PC-9 (cell line): ENCODE measurements around the gene PRR7. TPM values are rescaled to one million over a fixed set of nuclear protein-coding genes. Genes with fewer than 3 reads are reported as not detected.

Source experiments
- BruUV-seq: library from RNA; stranded (reverse); fragments of 400-500 nt; replicated peaks from 2 replicates; lab custom pipeline; 2021; lab: Mats Ljungman, UMichigan
- CTCF ChIA-PET: fragments of 300-600 bp; sonication (Branson Sonifier 250); formaldehyde crosslinking; loops from one replicate; lab custom pipeline; 2022; ENCODE audit warnings: antibody characterized with exemption; lab: Charles Lee
- POLR2A ChIA-PET: fragments of 300-600 bp; sonication (Branson Sonifier 250); formaldehyde crosslinking; loops from one replicate; lab custom pipeline; 2022; ENCODE audit warnings: antibody characterized with exemption; ENCODE audit not compliant: unreplicated experiment; lab: Charles Lee
- DNase-seq, 2 experiments: peaks; one replicate each; pipeline versions ENCODE4 v3.0.0 to v3.0.0-alpha.2; 2015 to 2022; ENCODE audit warnings: mixed read lengths in 1 of 2
- H2AFZ ChIP-seq: fragments of 200-600 bp; sonication (generic); 2 replicates; pipeline ENCODE4 v1.8.1; 2017; ENCODE audit warnings: antibody characterized with exemption
- H3F3A ChIP-seq: fragments of 200-600 bp; sonication (generic); 2 replicates; pipeline ENCODE4 v1.8.1; 2017; ENCODE audit warnings: antibody characterized with exemption, mild to moderate bottlenecking, low read depth; ENCODE audit not compliant: insufficient read depth
- H3K27ac ChIP-seq: fragments of 200-600 bp; sonication (generic); 2 replicates; pipeline ENCODE4 v1.6.1; 2016; ENCODE audit warnings: mixed run types
- H3K27me3 ChIP-seq: fragments of 200-600 bp; sonication (generic); 2 replicates; pipeline ENCODE4 v1.6.1; 2016; ENCODE audit warnings: low read depth, mixed run types; ENCODE audit not compliant: insufficient read depth
- H3K36me3 ChIP-seq: fragments of 200-600 bp; sonication (generic); 2 replicates; pipeline ENCODE4 v1.6.1; 2016; ENCODE audit warnings: low read depth, mixed run types
- H3K4me1 ChIP-seq: fragments of 200-600 bp; sonication (generic); replicated peaks from 2 replicates; pipeline ENCODE4 v1.6.1; 2016; ENCODE audit warnings: mixed run types; ENCODE audit not compliant: insufficient read depth
- H3K4me2 ChIP-seq: fragments of 200-600 bp; sonication (generic); 2 replicates; pipeline ENCODE4 v1.6.1; 2017; ENCODE audit warnings: mixed run types
- H3K4me3 ChIP-seq: fragments of 200-600 bp; sonication (generic); 2 replicates; pipeline ENCODE4 v1.6.1; 2016; ENCODE audit warnings: mixed run types
- H3K79me2 ChIP-seq: fragments of 200-600 bp; sonication (generic); 2 replicates; pipeline ENCODE4 v1.6.1; 2017; ENCODE audit warnings: low read depth, mixed run types
- H3K9me2 ChIP-seq: fragments of 200-600 bp; sonication (generic); 2 replicates; pipeline ENCODE4 v1.8.1; 2017; ENCODE audit warnings: mild to moderate bottlenecking; ENCODE audit not compliant: insufficient read depth
- H3K9me3 ChIP-seq: fragments of 200-600 bp; sonication (generic); 2 replicates; pipeline ENCODE4 v1.8.1; 2016; ENCODE audit warnings: low read depth; ENCODE audit not compliant: insufficient read depth
- H4K20me1 ChIP-seq: fragments of 200-600 bp; sonication (generic); 2 replicates; pipeline ENCODE4 v1.8.1; 2017; ENCODE audit not compliant: insufficient read depth
- EZH2 ChIP-seq: fragments of 200-600 bp; sonication (generic); IDR thresholded peaks from 2 replicates; pipeline ENCODE4 v1.8.0; 2017; ENCODE audit warnings: antibody characterized with exemption, low read depth
- intact Hi-C: fragments of 100-400 bp; cut with micrococcal nuclease; formaldehyde crosslinking; loops from one replicate; pipeline ENCODE4 v1.10.0; 2022; ENCODE audit not compliant: unreplicated experiment
- total RNA-seq: library from RNA; stranded (reverse); gene quantifications from 2 replicates; pipeline ENCODE4 v1.2.3, GENCODE V29; 2021
- TF ChIP-seq, protein P1 (sequence below): fragments of 200-600 bp; sonication (generic); conservative IDR thresholded peaks from 2 replicates; pipeline ENCODE4 v1.6.1; 2017; ENCODE audit warnings: mixed run types, antibody characterized with exemption, mild to moderate bottlenecking, moderate library complexity

Gene PRR7
- total RNA-seq, 1 experiment from 2014 or later, result 22.2 TPM

GRCh38 chr5:177489119-177489716, 42.6 kb downstream of the PRR7 start:
- CTCF ChIA-PET, result no interaction called here
- H3K4me2 ChIP-seq, result no peak overlapping the region
- H3K27me3 ChIP-seq, result no peaks in the 10 kb centered on the region
- no peak overlapping the region for H3K27ac ChIP-seq
- H3K9me3 ChIP-seq, result no peaks in the 10 kb centered on the region
- no peak overlapping the region for H2AFZ ChIP-seq
- TF ChIP-seq, protein P1, sequence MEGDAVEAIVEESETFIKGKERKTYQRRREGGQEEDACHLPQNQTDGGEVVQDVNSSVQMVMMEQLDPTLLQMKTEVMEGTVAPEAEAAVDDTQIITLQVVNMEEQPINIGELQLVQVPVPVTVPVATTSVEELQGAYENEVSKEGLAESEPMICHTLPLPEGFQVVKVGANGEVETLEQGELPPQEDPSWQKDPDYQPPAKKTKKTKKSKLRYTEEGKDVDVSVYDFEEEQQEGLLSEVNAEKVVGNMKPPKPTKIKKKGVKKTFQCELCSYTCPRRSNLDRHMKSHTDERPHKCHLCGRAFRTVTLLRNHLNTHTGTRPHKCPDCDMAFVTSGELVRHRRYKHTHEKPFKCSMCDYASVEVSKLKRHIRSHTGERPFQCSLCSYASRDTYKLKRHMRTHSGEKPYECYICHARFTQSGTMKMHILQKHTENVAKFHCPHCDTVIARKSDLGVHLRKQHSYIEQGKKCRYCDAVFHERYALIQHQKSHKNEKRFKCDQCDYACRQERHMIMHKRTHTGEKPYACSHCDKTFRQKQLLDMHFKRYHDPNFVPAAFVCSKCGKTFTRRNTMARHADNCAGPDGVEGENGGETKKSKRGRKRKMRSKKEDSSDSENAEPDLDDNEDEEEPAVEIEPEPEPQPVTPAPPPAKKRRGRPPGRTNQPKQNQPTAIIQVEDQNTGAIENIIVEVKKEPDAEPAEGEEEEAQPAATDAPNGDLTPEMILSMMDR, result no peak
- no peak for TF ChIP-seq EZH2
- intact Hi-C loops, result no loop called here
- H3K79me2 ChIP-seq, result peaks cover 20% of the 10 kb centered on the region
- no TSS peak for BruUV-seq
- H3K9me2 ChIP-seq, result no peaks in the 10 kb centered on the region
- H3K4me1 ChIP-seq, result peaks cover 14% of the 10 kb centered on the region
- H3K36me3 ChIP-seq, result peaks cover 4% of the 10 kb centered on the region; the same call in 1 of the 2 replicates
- no peaks in the 10 kb centered on the region for H4K20me1 ChIP-seq
- POLR2A ChIA-PET, result interaction anchor here (0.6 kb wide), 1 partner anchor 233 kb away, joined by 8 read pairs; no protein-coding TSS in a partner anchor
- no peak for DNase-seq
- H3K4me3 ChIP-seq, result no peak overlapping the region
- peaks cover 24% of the 10 kb centered on the region; the same call in 1 of the 2 replicates for H3F3A ChIP-seq

DNA sequence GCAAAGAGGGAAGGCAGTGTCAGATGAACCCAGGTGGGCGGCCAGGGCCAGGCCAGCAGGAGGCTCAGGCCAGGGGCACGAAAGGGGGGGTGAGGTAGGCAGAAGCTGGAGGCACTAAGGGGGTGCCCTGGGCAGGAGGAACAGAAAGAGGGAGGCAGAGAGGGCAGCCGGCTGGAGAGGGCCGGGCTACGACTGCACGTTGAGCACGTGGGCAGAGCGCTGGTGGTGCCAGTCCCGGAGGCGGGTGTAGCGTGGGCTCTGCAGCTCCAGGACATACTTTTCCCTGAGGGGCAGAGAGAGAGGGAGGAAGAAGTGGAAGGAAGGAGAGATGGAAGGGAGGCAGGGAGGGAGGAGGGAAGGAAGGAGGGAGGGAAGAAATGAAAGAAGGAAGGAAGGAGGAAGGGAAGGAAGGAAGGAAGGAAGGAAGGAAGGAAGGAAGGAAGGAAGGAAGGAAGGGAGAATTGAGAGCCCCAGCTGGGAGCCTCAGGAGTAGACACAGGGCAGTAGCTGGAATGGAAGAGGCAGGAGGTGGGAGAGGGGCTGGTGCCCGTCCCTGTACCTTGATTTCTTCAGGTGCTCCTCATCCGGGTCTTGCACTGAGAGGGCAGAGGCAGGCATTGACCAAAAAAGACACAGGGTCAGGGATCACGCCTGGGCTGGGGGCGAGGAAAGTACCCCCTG, 43.8 kb downstream of the PRR7 start:
- Histone ChIP-seq H4K20me1 (no peaks in the 10 kb centered on the region), H2AFZ (no peak overlapping the region), H3K79me2 (peaks cover 27% of the 10 kb centered on the region), H3K4me3 (no peak overlapping the region), H3K4me1 (peaks cover 26% of the 10 kb centered on the region), H3K27me3 (no peaks in the 10 kb centered on the region), H3K36me3 (peaks cover 4% of the 10 kb centered on the region; the same call in 1 of the 2 replicates), H3K27ac (no peak overlapping the region), H3K9me3 (no peaks in the 10 kb centered on the region), H3K9me2 (no peaks in the 10 kb centered on the region), H3K4me2 (no peak overlapping the region), H3F3A (peaks cover 32% of the 10 kb centered on the region; the same call in 1 of the 2 replicates)
- TF ChIP-seq, protein P1, result no peak
- no peak for TF ChIP-seq EZH2
- ChIA-PET POLR2A (no interaction called here), CTCF (no interaction called here)
- no peak for DNase-seq
- intact Hi-C loops, result no loop called here
- no TSS peak for BruUV-seq

DNA sequence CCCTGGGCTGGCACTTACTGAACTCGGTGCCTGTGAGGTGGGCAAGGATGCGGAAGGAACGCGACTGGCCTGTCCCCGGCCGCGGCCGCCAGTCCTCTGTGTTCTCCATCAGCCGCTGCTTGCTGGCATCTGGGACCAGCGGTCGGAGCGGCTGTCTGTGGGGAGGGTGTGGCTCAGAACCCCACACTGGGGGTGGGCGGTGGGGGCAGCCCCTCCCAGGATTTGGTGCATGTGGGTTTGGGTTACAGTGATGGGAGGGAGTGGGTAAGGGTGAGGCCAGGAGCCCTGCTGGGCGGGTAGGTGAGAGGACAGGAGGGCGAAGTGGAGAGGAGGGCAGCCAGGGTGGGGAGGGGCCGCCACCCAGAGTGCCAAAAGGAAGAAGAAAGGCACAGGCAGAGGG, 44.4 kb downstream of the PRR7 start:
- Histone ChIP-seq H3K36me3 (peaks cover 4% of the 10 kb centered on the region; the same call in 1 of the 2 replicates), H3K4me1 (peaks cover 32% of the 10 kb centered on the region), H3K27ac (no peak overlapping the region), H3K9me3 (no peaks in the 10 kb centered on the region), H3K4me3 (no peak overlapping the region), H3K27me3 (no peaks in the 10 kb centered on the region), H3K79me2 (peaks cover 33% of the 10 kb centered on the region), H4K20me1 (no peaks in the 10 kb centered on the region), H3F3A (peaks cover 37% of the 10 kb centered on the region; the same call in 1 of the 2 replicates), H2AFZ (no peak overlapping the region), H3K9me2 (no peaks in the 10 kb centered on the region), H3K4me2 (no peak overlapping the region)
- TF ChIP-seq, protein P1, result no peak
- no peak for TF ChIP-seq EZH2
- ChIA-PET CTCF (no interaction called here), POLR2A (no interaction called here)
- intact Hi-C loops, result no loop called here
- BruUV-seq, result no TSS peak
- no peak for DNase-seq
